HCT116 (cell line): ENCODE results near the gene G6PD. TPM values are rescaled to one million over a fixed set of nuclear protein-coding genes. Genes with fewer than 3 reads are reported as not detected.

Source experiments
- ATAC-seq: fragments of 200-7000 bp; cut with Tn5 transposase; 2 replicates; pipeline ENCODE4 v1.9.1; 2020; ENCODE audit warnings: mild to moderate bottlenecking, moderate library complexity
- BruUV-seq: library from RNA; stranded (reverse); fragments of 400-500 nt; replicated peaks from 2 replicates; lab custom pipeline; 2021; lab: Mats Ljungman, UMichigan
- CTCF ChIA-PET: fragments of 300-600 bp; sonication (Branson Sonifier 250); formaldehyde crosslinking; loops from one replicate; lab custom pipeline; 2021; ENCODE audit warnings: antibody characterized with exemption; lab: Charles Lee
- POLR2A ChIA-PET: fragments of 300-600, 350-600 bp; sonication (Branson Sonifier 250); formaldehyde crosslinking; loops from one replicate; lab custom pipeline; 2021; ENCODE audit warnings: antibody characterized with exemption; lab: Charles Lee
- RAD21 ChIA-PET, 2 experiments: fragments of 300-600 bp; sonication (Branson Sonifier 250); formaldehyde crosslinking; loops; one replicate each; lab custom pipeline; 2023; ENCODE audit warnings: low total read pairs in 2 of 2; ENCODE audit not compliant: uncharacterized antibody in 2 of 2, unreplicated experiment in 2 of 2, low non-redundant PET in 1 of 2; lab: Charles Lee
- DNase-seq: peaks from one replicate; pipeline ENCODE4 v3.0.0-alpha.2; 2010; ENCODE audit warnings: low read depth, low spot score
- H2AFZ ChIP-seq: fragments of 200-600 bp; shearing (Covaris generic), sonication (generic); 2 replicates; pipeline ENCODE4 v1.6.1; 2017; ENCODE audit warnings: low read depth, mixed run types, mixed read lengths, antibody characterized with exemption, low read length; ENCODE audit not compliant: poor library complexity, severe bottlenecking
- H3K27ac ChIP-seq: 2 replicates; pipeline ENCODE4 v1.5.1; 2012; ENCODE audit warnings: low read depth, low read length
- H3K27me3 ChIP-seq: fragments of 200-600 bp; sonication (generic); 2 replicates; pipeline ENCODE4 v1.6.1; 2016; ENCODE audit warnings: mixed run types, low read length, mixed read lengths; ENCODE audit not compliant: insufficient read depth
- H3K36me3 ChIP-seq, 2 experiments: fragments of 200-500 bp in 1 of 2; fragments of 200-600 bp in 1 of 2; sonication (Bioruptor generic) in 1 of 2; sonication (generic) in 1 of 2; 2 replicates each; pipeline versions ENCODE4 v1.5.1 to v1.6.1; 2014 to 2016; ENCODE audit warnings: low read length in 2 of 2, inconsistent platforms in 1 of 2, mixed read lengths in 1 of 2, mixed run types in 1 of 2; ENCODE audit not compliant: insufficient read depth in 2 of 2, control insufficient read depth in 1 of 2
- H3K4me1 ChIP-seq, 2 experiments: fragments of 200-600 bp in 1 of 2; sonication (generic) in 1 of 2; 2 replicates each; pipeline versions ENCODE4 v1.5.1 to v1.6.1; 2012 to 2017; ENCODE audit warnings: low read length in 2 of 2, inconsistent platforms in 1 of 2, mild to moderate bottlenecking in 1 of 2, mixed read lengths in 1 of 2, mixed run types in 1 of 2, moderate library complexity in 1 of 2; ENCODE audit not compliant: insufficient read depth in 2 of 2, control insufficient read depth in 1 of 2
- H3K4me2 ChIP-seq: fragments of 200-600 bp; sonication (generic); 2 replicates; pipeline ENCODE4 v1.6.1; 2017; ENCODE audit warnings: mixed run types, low read length, mixed read lengths
- H3K4me3 ChIP-seq, 2 experiments: fragments of 200-600 bp in 1 of 2; sonication (generic) in 1 of 2; replicated peaks in 1 of 2; 2 replicates each; pipeline ENCODE4 v1.5.1; 2011 to 2016; ENCODE audit warnings: low read length in 2 of 2, control low read depth in 1 of 2, low read depth in 1 of 2, mild to moderate bottlenecking in 1 of 2, mixed read lengths in 1 of 2, mixed run types in 1 of 2
- H3K79me2 ChIP-seq: fragments of 200-600 bp; sonication (generic); 2 replicates; pipeline ENCODE4 v1.6.1; 2017; ENCODE audit warnings: mild to moderate bottlenecking, mixed run types, low read length, moderate library complexity, mixed read lengths; ENCODE audit not compliant: insufficient read depth
- H3K9ac ChIP-seq: fragments of 200-600 bp; sonication (generic); 2 replicates; pipeline ENCODE4 v1.6.1; 2016; ENCODE audit warnings: low read length, mixed read lengths
- H3K9me2 ChIP-seq: fragments of 200-600 bp; sonication (generic), shearing (Covaris generic); 2 replicates; pipeline ENCODE4 v1.6.1; 2017; ENCODE audit warnings: mixed run types, mild to moderate bottlenecking, moderate library complexity; ENCODE audit not compliant: insufficient read depth
- H3K9me3 ChIP-seq, 2 experiments: fragments of 200-500 bp in 1 of 2; fragments of 200-600 bp in 1 of 2; sonication (Bioruptor generic) in 1 of 2; sonication (generic) in 1 of 2; 2 replicates each; pipeline ENCODE4 v1.6.1; 2014 to 2017; ENCODE audit warnings: low read length in 2 of 2, mixed read lengths in 2 of 2, inconsistent platforms in 1 of 2, low read depth in 1 of 2, mild to moderate bottlenecking in 1 of 2, mixed run types in 1 of 2, moderate library complexity in 1 of 2; ENCODE audit not compliant: control insufficient read depth in 1 of 2, insufficient read depth in 1 of 2
- H4K20me1 ChIP-seq: fragments of 200-600 bp; sonication (generic), shearing (Covaris generic); 2 replicates; pipeline ENCODE4 v1.6.1; 2017; ENCODE audit warnings: mixed run types, mild to moderate bottlenecking, moderate library complexity; ENCODE audit not compliant: insufficient read depth
- CBX3 ChIP-seq: IDR thresholded peaks from 2 replicates; pipeline ENCODE4 v1.6.1; 2012; ENCODE audit warnings: low read depth
- ELF1 ChIP-seq: IDR thresholded peaks from 2 replicates; pipeline ENCODE4 v1.6.1; 2012; ENCODE audit warnings: low read depth, borderline replicate concordance
- EZH2 ChIP-seq: fragments of 200-600 bp; sonication (generic); IDR thresholded peaks from 2 replicates; pipeline ENCODE4 v1.6.1; 2017; ENCODE audit warnings: antibody characterized with exemption, mixed run types
- EZH2phosphoT487 ChIP-seq: fragments of 200-600 bp; IDR thresholded peaks from 2 replicates; pipeline ENCODE4 v1.6.1; 2018; ENCODE audit warnings: antibody characterized with exemption, borderline replicate concordance
- JUND ChIP-seq: IDR thresholded peaks from 2 replicates; pipeline ENCODE4 v1.6.1; 2012
- SP1 ChIP-seq: IDR thresholded peaks from 2 replicates; pipeline ENCODE4 v1.6.1; 2012; ENCODE audit warnings: low read depth
- YY1 ChIP-seq: IDR thresholded peaks from 2 replicates; pipeline ENCODE4 v1.6.1; 2011; ENCODE audit warnings: low read length, low read depth, moderate library complexity, mild to moderate bottlenecking; ENCODE audit not compliant: insufficient replicate concordance; ENCODE audit errors: extremely low read depth
- ZNF274 ChIP-seq: fragments of 200-500 bp; sonication (Bioruptor generic); IDR thresholded peaks from 2 replicates; pipeline ENCODE4 v1.6.1; 2014; ENCODE audit warnings: mild to moderate bottlenecking, low read depth, low read length, inconsistent platforms
- intact Hi-C: fragments of 100-400 bp; cut with micrococcal nuclease; formaldehyde crosslinking; loops from 2 replicates; pipeline ENCODE4 v1.10.0; 2022
- total RNA-seq: library from RNA; stranded (reverse); gene quantifications from one replicate; pipeline ENCODE4 v1.2.1, GENCODE V29; 2021; ENCODE audit not compliant: unreplicated experiment
- TF ChIP-seq, protein P1 (sequence below): IDR thresholded peaks from 2 replicates; pipeline ENCODE4 v1.6.1; 2011; ENCODE audit warnings: mild to moderate bottlenecking, low read length, moderate library complexity; ENCODE audit not compliant: insufficient replicate concordance; ENCODE audit errors: extremely low read depth
- TF ChIP-seq, protein P2 (sequence below), 3 experiments: fragments of 200-600 bp in 1 of 3; sonication (generic) in 1 of 3; IDR thresholded peaks in 2 of 3; conservative IDR thresholded peaks in 1 of 3; 2 replicates each; pipeline ENCODE4 v1.5.1; 2012 to 2017; ENCODE audit warnings: low read depth in 2 of 3, low read length in 2 of 3, antibody characterized with exemption in 1 of 3, borderline replicate concordance in 1 of 3, control low read depth in 1 of 3, mild to moderate bottlenecking in 1 of 3, mixed read lengths in 1 of 3, mixed run types in 1 of 3, moderate library complexity in 1 of 3; ENCODE audit not compliant: insufficient read depth in 1 of 3

The G6PD gene
- total RNA-seq, 1 experiment from 2014 or later = 109 TPM

DNA sequence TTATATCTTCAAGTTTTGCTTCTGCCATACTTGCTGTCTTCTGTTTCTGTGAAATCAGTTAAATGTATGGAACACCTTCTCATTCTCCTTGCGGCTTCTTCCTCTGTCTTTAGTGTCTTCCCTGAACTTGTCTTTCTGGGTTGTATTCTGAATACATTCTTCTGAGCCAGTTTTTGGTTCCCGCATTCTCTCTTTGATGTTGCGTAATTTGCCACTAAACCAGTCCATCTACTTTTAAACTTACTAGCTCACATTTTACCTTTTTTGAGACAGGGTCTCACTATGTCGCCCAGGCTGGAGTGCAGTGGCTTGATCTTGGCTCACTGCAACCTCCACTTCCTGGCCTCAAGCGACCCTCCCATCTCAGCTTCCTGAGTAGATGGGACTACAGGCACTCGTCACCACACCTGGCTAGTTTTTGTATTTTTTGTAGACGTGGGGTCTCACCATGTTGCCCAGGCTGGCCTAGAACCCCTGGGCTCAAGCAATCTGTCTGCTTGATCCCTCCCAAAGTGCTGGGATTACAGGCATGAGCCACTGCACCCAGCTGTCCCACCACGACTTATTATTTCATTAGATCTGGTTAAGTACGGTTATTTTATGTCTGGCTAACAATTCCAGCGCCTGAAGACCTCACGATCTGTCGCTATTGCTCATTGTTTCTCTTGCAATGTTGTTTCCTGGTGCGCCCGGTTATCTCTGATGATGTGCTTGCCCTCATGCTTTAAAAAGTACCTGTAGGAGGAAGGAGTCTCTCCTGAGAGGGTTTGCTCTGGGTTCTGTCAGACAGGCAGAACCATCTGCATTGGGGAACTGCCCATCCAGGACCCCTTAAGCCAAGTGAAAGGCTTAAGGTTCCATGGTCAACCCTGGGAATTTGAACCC lies 20.8 kb downstream of the G6PD start:
- H3K9me2 ChIP-seq = no peaks in the 10 kb centered on the region
- no peak for DNase-seq
- H4K20me1 ChIP-seq = no peaks in the 10 kb centered on the region
- no peak for ATAC-seq
- TF ChIP-seq ELF1 (no peak), EZH2phosphoT487 (no peak), EZH2 (no peak), ZNF274 (no peak), SP1 (no peak), CBX3 (no peak), JUND (no peak), YY1 (no peak)
- TF ChIP-seq, protein P1, sequence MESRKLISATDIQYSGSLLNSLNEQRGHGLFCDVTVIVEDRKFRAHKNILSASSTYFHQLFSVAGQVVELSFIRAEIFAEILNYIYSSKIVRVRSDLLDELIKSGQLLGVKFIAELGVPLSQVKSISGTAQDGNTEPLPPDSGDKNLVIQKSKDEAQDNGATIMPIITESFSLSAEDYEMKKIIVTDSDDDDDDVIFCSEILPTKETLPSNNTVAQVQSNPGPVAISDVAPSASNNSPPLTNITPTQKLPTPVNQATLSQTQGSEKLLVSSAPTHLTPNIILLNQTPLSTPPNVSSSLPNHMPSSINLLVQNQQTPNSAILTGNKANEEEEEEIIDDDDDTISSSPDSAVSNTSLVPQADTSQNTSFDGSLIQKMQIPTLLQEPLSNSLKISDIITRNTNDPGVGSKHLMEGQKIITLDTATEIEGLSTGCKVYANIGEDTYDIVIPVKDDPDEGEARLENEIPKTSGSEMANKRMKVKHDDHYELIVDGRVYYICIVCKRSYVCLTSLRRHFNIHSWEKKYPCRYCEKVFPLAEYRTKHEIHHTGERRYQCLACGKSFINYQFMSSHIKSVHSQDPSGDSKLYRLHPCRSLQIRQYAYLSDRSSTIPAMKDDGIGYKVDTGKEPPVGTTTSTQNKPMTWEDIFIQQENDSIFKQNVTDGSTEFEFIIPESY = no peak
- TF ChIP-seq, protein P2, sequence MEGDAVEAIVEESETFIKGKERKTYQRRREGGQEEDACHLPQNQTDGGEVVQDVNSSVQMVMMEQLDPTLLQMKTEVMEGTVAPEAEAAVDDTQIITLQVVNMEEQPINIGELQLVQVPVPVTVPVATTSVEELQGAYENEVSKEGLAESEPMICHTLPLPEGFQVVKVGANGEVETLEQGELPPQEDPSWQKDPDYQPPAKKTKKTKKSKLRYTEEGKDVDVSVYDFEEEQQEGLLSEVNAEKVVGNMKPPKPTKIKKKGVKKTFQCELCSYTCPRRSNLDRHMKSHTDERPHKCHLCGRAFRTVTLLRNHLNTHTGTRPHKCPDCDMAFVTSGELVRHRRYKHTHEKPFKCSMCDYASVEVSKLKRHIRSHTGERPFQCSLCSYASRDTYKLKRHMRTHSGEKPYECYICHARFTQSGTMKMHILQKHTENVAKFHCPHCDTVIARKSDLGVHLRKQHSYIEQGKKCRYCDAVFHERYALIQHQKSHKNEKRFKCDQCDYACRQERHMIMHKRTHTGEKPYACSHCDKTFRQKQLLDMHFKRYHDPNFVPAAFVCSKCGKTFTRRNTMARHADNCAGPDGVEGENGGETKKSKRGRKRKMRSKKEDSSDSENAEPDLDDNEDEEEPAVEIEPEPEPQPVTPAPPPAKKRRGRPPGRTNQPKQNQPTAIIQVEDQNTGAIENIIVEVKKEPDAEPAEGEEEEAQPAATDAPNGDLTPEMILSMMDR (IDR thresholded peaks at IDR 0.05 in 2 of 3, conservative IDR thresholded peaks at IDR 0.05 in 1 of 3; ENCODE audit: borderline replicate concordance in 1 of 3, insufficient read depth in 1 of 3, low read depth in 2 of 3, low read length in 2 of 3) = no peak
- TF ChIP-seq, all 23 proteins: peak for 0
- intact Hi-C loops = no loop called here
- BruUV-seq = no TSS peak
- H3K9me3 ChIP-seq = no peaks in the 10 kb centered on the region
- CTCF ChIA-PET = no interaction called here
- no peak overlapping the region for H3K9ac ChIP-seq
- H3K4me2 ChIP-seq = no peak overlapping the region
- H3K4me1 ChIP-seq = peaks cover 8 to 16% of the 10 kb centered on the region in 2 experiments
- H3K4me3 ChIP-seq = no peak overlapping the region
- POLR2A ChIA-PET = interaction anchor here (1.5 kb wide), 1 partner anchor 114 kb away, joined by 4 read pairs; the partner anchor contains the start of gene TAFAZZIN
- H3K27me3 ChIP-seq = no peaks in the 10 kb centered on the region
- H3K79me2 ChIP-seq = no peaks in the 10 kb centered on the region
- no peak overlapping the region for H3K27ac ChIP-seq
- RAD21 ChIA-PET = no interaction called here
- no peak overlapping the region for H2AFZ ChIP-seq
- no peaks in the 10 kb centered on the region for H3K36me3 ChIP-seq
